SH-SY5Y (cell line): Measurements from ENCODE around the gene DISP2.

Experiments
- GATA2 ChIP-seq: IDR thresholded peaks from 2 replicates; pipeline ENCODE4 v1.6.1; 2011; ENCODE audit warnings: mild to moderate bottlenecking, low read depth, low read length
- GATA3 ChIP-seq: IDR thresholded peaks from 2 replicates; pipeline ENCODE4 v1.6.1; 2011; ENCODE audit warnings: low read depth, mild to moderate bottlenecking, low read length, moderate library complexity

DNA sequence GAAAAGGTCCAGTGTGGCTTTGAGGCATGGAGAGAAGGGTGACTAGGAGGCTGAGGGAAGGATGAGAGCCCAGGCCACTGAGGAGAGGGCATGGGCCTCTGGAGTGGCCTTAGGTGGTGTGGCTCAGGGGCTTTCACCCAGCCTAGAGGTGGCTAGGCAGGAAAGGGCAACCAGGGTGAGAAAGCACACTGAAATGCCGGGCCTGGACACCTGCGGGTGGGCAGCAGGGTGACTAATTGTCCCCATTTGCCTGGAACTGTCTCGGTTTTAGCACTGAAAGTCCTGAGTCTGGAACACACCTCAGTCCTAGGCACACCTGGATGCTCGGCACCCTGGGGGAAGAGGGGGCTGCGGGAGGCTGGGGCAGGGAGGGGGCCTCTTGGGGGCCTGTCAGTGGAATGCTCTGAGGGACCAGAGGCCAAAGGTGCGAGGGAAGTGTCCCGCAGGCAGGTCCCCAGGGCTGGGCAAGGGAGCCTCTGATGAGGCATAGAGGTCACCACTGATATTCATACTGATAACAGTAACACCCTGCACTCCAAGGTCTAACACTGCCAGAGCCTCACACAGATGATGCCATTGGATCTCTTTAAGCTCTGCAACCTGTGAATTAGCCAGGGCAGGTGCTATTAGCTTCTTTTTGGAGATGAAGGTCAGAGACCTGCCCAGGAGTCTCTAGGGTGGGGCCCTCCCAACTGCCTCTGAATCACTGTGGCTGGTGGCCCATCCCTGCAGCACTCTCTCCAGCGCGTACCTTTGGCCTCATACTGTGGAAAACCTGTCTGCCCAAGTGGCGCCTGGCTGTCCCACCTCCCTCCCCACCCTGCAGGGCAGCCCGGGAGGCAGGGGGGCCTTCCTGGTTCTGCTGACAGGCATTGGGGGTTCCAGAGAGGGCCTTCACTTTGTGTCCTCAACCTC is 10.2 kb upstream of the DISP2 start:
- TF ChIP-seq GATA2 (no peak), GATA3 (no peak)
